HG02571 (cell line): Measurements from ENCODE around the gene CCNB1IP1.
"Not testable (repeated sequence)": the region's sequence is repeated elsewhere in the genome, so short reads cannot be mapped to it uniquely, and the experiment has no call there.

Source experiments
- ATAC-seq: cut with Tn5 transposase; IDR thresholded peaks from one replicate; pipeline ENCODE4 v1.9.1; 2021; ENCODE audit warnings: mild to moderate bottlenecking, moderate library complexity; ENCODE audit not compliant: unreplicated experiment

The CCNB1IP1 gene

GRCh38 chr14:20332788-20333493 lies at the start of gene CCNB1IP1:
TSS of gene CCNB1IP1 (minus strand) at chr14:20333279. CDS start at chr14:20316523, 16,756 bp downstream.
- ATAC-seq, result peak; percentile 98

- ATAC-seq, result no peak
Measured at GRCh38 chr14:20382526-20382925, 49.4 kb upstream of the CCNB1IP1 start.

GRCh38 chr14:20381341-20381740 lies 48.3 kb upstream of the CCNB1IP1 start:
- no peak for ATAC-seq

- ATAC-seq, result no peak
Measured at GRCh38 chr14:20380681-20381080, 47.6 kb upstream of the CCNB1IP1 start.

- no peak for ATAC-seq
Measured at GRCh38 chr14:20379743-20380142, 46.7 kb upstream of the CCNB1IP1 start.

- no peak for ATAC-seq
Measured at GRCh38 chr14:20377171-20377570, 44.1 kb upstream of the CCNB1IP1 start.

GRCh38 chr14:20376071-20376588 lies 43.1 kb upstream of the CCNB1IP1 start:
- no peak for ATAC-seq

- ATAC-seq, result no peak
Measured at GRCh38 chr14:20375471-20375870, 42.4 kb upstream of the CCNB1IP1 start.

GRCh38 chr14:20372796-20373195 lies 39.7 kb upstream of the CCNB1IP1 start:
- no peak for ATAC-seq

GRCh38 chr14:20365928-20366327 lies 32.8 kb upstream of the CCNB1IP1 start:
- ATAC-seq, result no peak

GRCh38 chr14:20358474-20358873 lies 25.4 kb upstream of the CCNB1IP1 start:
- ATAC-seq, result not testable (repeated sequence)

GRCh38 chr14:20356422-20356821 lies 23.3 kb upstream of the CCNB1IP1 start:
- no peak for ATAC-seq

GRCh38 chr14:20350860-20351259 lies 17.8 kb upstream of the CCNB1IP1 start:
- ATAC-seq, result no peak

- ATAC-seq, result no peak
Measured at GRCh38 chr14:20350282-20350681, 17.2 kb upstream of the CCNB1IP1 start.

- no peak for ATAC-seq
Measured at GRCh38 chr14:20347747-20348146, 14.7 kb upstream of the CCNB1IP1 start.

GRCh38 chr14:20346713-20347112 lies 13.6 kb upstream of the CCNB1IP1 start:
- no peak for ATAC-seq

- ATAC-seq, result no peak
Measured at GRCh38 chr14:20345366-20345765, 12.3 kb upstream of the CCNB1IP1 start.

- ATAC-seq, result no peak
Measured at GRCh38 chr14:20343862-20344220, 10.8 kb upstream of the CCNB1IP1 start.

- peak; percentile 89 for ATAC-seq
Measured at GRCh38 chr14:20343092-20343861, 10.2 kb upstream of the CCNB1IP1 start, which contains the start of gene PARP2. TSS of gene PARP2 (plus strand) at chr14:20343635. CDS start at chr14:20343642, 7 bp downstream.

GRCh38 chr14:20341646-20342045 lies 8.6 kb upstream of the CCNB1IP1 start:
- ATAC-seq, result no peak

- not testable (repeated sequence) for ATAC-seq
Measured at GRCh38 chr14:20341032-20341431, 8.0 kb upstream of the CCNB1IP1 start.

GRCh38 chr14:20334017-20334416 lies 938 bp upstream of the CCNB1IP1 start:
- ATAC-seq, result no peak
